SK-N-SH (cell line): ENCODE data around the gene CAGE1.

Source experiments
- CTCF ChIP-seq: fragments of 200-600 bp; sonication (generic); IDR thresholded peaks from 2 replicates; pipeline ENCODE4 v1.6.1; 2017; ENCODE audit warnings: antibody characterized with exemption, mild to moderate bottlenecking, moderate library complexity
- EP300 ChIP-seq, 2 experiments: IDR thresholded peaks; 2 replicates each; pipeline versions ENCODE4 v1.4.0 to v1.6.1; 2012; ENCODE audit warnings: borderline replicate concordance in 1 of 2, low read depth in 1 of 2, low read length in 1 of 2
- GABPA ChIP-seq: IDR thresholded peaks from 2 replicates; pipeline ENCODE4 v1.4.0; 2012; ENCODE audit warnings: low read depth, mild to moderate bottlenecking
- JUND ChIP-seq: IDR thresholded peaks from 2 replicates; pipeline ENCODE4 v1.4.0; 2012
- MAX ChIP-seq: IDR thresholded peaks from 2 replicates; pipeline ENCODE4 v1.4.0; 2012; ENCODE audit warnings: low read depth
- RAD21 ChIP-seq: IDR thresholded peaks from 2 replicates; pipeline ENCODE4 v1.6.1; 2012; ENCODE audit warnings: mild to moderate bottlenecking, low read length
- RCOR1 ChIP-seq: fragments of 150-350 bp; IDR thresholded peaks from 2 replicates; pipeline ENCODE4 v1.6.1; 2017; ENCODE audit warnings: antibody characterized with exemption, low read length
- SMC3 ChIP-seq: IDR thresholded peaks from 2 replicates; pipeline ENCODE4 v1.6.1; 2012; ENCODE audit warnings: low read depth, low read length, improper control_type of control experiment
- TEAD4 ChIP-seq: IDR thresholded peaks from 2 replicates; pipeline ENCODE4 v1.4.0; 2012; ENCODE audit warnings: mild to moderate bottlenecking, borderline replicate concordance; ENCODE audit not compliant: insufficient read depth
- USF2 ChIP-seq: fragments of 150-350 bp; IDR thresholded peaks from 2 replicates; pipeline ENCODE4 v1.6.1; 2017; ENCODE audit warnings: antibody characterized with exemption, low read length, low read depth, borderline replicate concordance
- ZBTB33 ChIP-seq: IDR thresholded peaks from 2 replicates; pipeline ENCODE4 v1.4.0; 2012; ENCODE audit warnings: low read depth, borderline replicate concordance

- TF ChIP-seq ZBTB33 (no peak), GABPA (no peak), USF2 (no peak), MAX (no peak), CTCF (no peak), TEAD4 (no peak), RAD21 (no peak), JUND (no peak), EP300 (IDR thresholded peaks at IDR 0.05; ENCODE audit: borderline replicate concordance in 1 of 2, low read depth in 1 of 2, low read length in 1 of 2) (no peak), SMC3 (no peak), RCOR1 (no peak)
Measured at GRCh38 chr6:7332090-7332745, 57.3 kb downstream of the CAGE1 start.
